Measurements from ENCODE around the gene YAF2. TPM values are rescaled to one million over a fixed set of nuclear protein-coding genes. Genes with fewer than 3 reads are reported as not detected.

Gene YAF2
- total RNA-seq, 1 experiment from 2014 or later, result 15.0 TPM

DNA sequence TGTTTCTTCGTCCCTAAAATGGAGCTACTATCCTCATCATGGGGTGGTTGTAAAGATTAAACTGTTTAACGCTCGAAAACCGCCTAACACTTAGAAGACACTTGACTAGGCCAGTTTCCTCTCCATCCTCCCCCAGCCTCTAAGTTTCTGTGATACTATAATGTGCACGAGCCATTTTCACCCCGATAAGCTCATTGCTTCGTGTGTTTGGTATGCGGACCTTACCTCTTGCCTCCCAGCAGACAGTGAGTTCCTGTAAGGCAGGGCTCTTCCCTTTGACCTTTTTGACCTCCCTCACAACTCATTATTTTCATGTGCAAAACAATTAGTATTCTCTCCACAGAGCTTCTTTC, 92.9 kb downstream of the YAF2 start:
- Histone ChIP-seq H3K9ac (ENCODE audit: low read length) (peak overlapping the region; percentile 70), H3K36me3 (ENCODE audit: control insufficient read depth in 1 of 2, insufficient read depth in 2 of 2, low read length in 2 of 2) (no peaks in the 10 kb centered on the region), H3K27me3 (ENCODE audit: insufficient read depth, low read length) (no peaks in the 10 kb centered on the region), H3K79me2 (ENCODE audit: insufficient read depth, low read length) (peaks cover 40% of the 10 kb centered on the region), H3K9me2 (ENCODE audit: insufficient read depth) (no peaks in the 10 kb centered on the region), H3K27ac (ENCODE audit: low read depth, low read length) (peak overlapping the region; percentile 88), H3K4me3 (replicated peaks in 1 of 2; ENCODE audit: low read depth in 1 of 2, low read length in 2 of 2) (peak overlapping the region; percentile 39 to 67), H2AFZ (ENCODE audit: low read depth, low read length, poor library complexity, severe bottlenecking) (no peak overlapping the region), H3K9me3 (ENCODE audit: control insufficient read depth in 1 of 2, insufficient read depth in 1 of 2, low read depth in 1 of 2, low read length in 2 of 2) (no peaks in the 10 kb centered on the region), H4K20me1 (ENCODE audit: insufficient read depth) (peaks cover 14% of the 10 kb centered on the region; the same call in 1 of the 2 replicates), H3K4me1 (ENCODE audit: control insufficient read depth in 1 of 2, insufficient read depth in 2 of 2, low read length in 2 of 2) (peaks cover 7 to 27% of the 10 kb centered on the region in 2 experiments; a peak in 3 of 4 replicates), H3K4me2 (ENCODE audit: low read length) (peak overlapping the region; percentile 83)
- intact Hi-C loops (cut with micrococcal nuclease), result loop anchor here (2.0 kb wide), 1 partner anchor 92 kb away; no protein-coding TSS in a partner anchor
- ChIA-PET RAD21 (ENCODE audit: low non-redundant PET in 1 of 2, low total read pairs in 2 of 2, uncharacterized antibody in 2 of 2, unreplicated experiment in 2 of 2) (no interaction called here), CTCF (interaction anchor here (1.4 kb wide), 1 partner anchor 1194 kb away, joined by 6 read pairs; no protein-coding TSS in a partner anchor), POLR2A (interaction anchor here (0.8 kb wide), 2 partner anchors 9 to 17 kb away, joined by 4 to 5 read pairs; no protein-coding TSS in a partner anchor)
- ATAC-seq (no peak), DNase-seq (ENCODE audit: low read depth, low spot score) (no peak)
- TF ChIP-seq POLR2A (IDR thresholded peaks at IDR 0.05; ENCODE audit: borderline replicate concordance, extremely low read depth, insufficient read depth, insufficient read length) (peak; percentile 7), SP1 (IDR thresholded peaks at IDR 0.05; ENCODE audit: low read depth) (no peak), EZH2 (IDR thresholded peaks at IDR 0.05) (no peak), ELF1 (IDR thresholded peaks at IDR 0.05; ENCODE audit: borderline replicate concordance, low read depth) (no peak), SIN3A (IDR thresholded peaks at IDR 0.05; ENCODE audit: low read depth) (peak; percentile 16; the same call in 1 of the 2 replicates), EGR1 (IDR thresholded peaks at IDR 0.05; ENCODE audit: low read depth) (no peak)
- TF ChIP-seq, protein P1, sequence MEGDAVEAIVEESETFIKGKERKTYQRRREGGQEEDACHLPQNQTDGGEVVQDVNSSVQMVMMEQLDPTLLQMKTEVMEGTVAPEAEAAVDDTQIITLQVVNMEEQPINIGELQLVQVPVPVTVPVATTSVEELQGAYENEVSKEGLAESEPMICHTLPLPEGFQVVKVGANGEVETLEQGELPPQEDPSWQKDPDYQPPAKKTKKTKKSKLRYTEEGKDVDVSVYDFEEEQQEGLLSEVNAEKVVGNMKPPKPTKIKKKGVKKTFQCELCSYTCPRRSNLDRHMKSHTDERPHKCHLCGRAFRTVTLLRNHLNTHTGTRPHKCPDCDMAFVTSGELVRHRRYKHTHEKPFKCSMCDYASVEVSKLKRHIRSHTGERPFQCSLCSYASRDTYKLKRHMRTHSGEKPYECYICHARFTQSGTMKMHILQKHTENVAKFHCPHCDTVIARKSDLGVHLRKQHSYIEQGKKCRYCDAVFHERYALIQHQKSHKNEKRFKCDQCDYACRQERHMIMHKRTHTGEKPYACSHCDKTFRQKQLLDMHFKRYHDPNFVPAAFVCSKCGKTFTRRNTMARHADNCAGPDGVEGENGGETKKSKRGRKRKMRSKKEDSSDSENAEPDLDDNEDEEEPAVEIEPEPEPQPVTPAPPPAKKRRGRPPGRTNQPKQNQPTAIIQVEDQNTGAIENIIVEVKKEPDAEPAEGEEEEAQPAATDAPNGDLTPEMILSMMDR (IDR thresholded peaks at IDR 0.05 in 2 of 3, conservative IDR thresholded peaks at IDR 0.05 in 1 of 3; ENCODE audit: borderline replicate concordance in 1 of 3, insufficient read depth in 1 of 3, low read depth in 2 of 3, low read length in 2 of 3), result no peak
- TSS peak; percentile 92 for BruUV-seq (replicated peaks)
